HCT116 (cell line): ENCODE data around the gene EXOC4. TPM values are rescaled to one million over a fixed set of nuclear protein-coding genes. Genes with fewer than 3 reads are reported as not detected.

ENCODE experiments used
- ATAC-seq: fragments of 200-7000 bp; cut with Tn5 transposase; 2 replicates; pipeline ENCODE4 v1.9.1; 2020; ENCODE audit warnings: mild to moderate bottlenecking, moderate library complexity
- BruUV-seq: library from RNA; stranded (reverse); fragments of 400-500 nt; replicated peaks from 2 replicates; lab custom pipeline; 2021; lab: Mats Ljungman, UMichigan
- CTCF ChIA-PET: fragments of 300-600 bp; sonication (Branson Sonifier 250); formaldehyde crosslinking; loops from one replicate; lab custom pipeline; 2021; ENCODE audit warnings: antibody characterized with exemption; lab: Charles Lee
- POLR2A ChIA-PET: fragments of 300-600, 350-600 bp; sonication (Branson Sonifier 250); formaldehyde crosslinking; loops from one replicate; lab custom pipeline; 2021; ENCODE audit warnings: antibody characterized with exemption; lab: Charles Lee
- RAD21 ChIA-PET, 2 experiments: fragments of 300-600 bp; sonication (Branson Sonifier 250); formaldehyde crosslinking; loops; one replicate each; lab custom pipeline; 2023; ENCODE audit warnings: low total read pairs in 2 of 2; ENCODE audit not compliant: uncharacterized antibody in 2 of 2, unreplicated experiment in 2 of 2, low non-redundant PET in 1 of 2; lab: Charles Lee
- DNase-seq: peaks from one replicate; pipeline ENCODE4 v3.0.0-alpha.2; 2010; ENCODE audit warnings: low read depth, low spot score
- H2AFZ ChIP-seq: fragments of 200-600 bp; shearing (Covaris generic), sonication (generic); 2 replicates; pipeline ENCODE4 v1.6.1; 2017; ENCODE audit warnings: low read depth, mixed run types, mixed read lengths, antibody characterized with exemption, low read length; ENCODE audit not compliant: poor library complexity, severe bottlenecking
- H3K27ac ChIP-seq: 2 replicates; pipeline ENCODE4 v1.5.1; 2012; ENCODE audit warnings: low read depth, low read length
- H3K27me3 ChIP-seq: fragments of 200-600 bp; sonication (generic); 2 replicates; pipeline ENCODE4 v1.6.1; 2016; ENCODE audit warnings: mixed run types, low read length, mixed read lengths; ENCODE audit not compliant: insufficient read depth
- H3K36me3 ChIP-seq, 2 experiments: fragments of 200-500 bp in 1 of 2; fragments of 200-600 bp in 1 of 2; sonication (Bioruptor generic) in 1 of 2; sonication (generic) in 1 of 2; 2 replicates each; pipeline versions ENCODE4 v1.5.1 to v1.6.1; 2014 to 2016; ENCODE audit warnings: low read length in 2 of 2, inconsistent platforms in 1 of 2, mixed read lengths in 1 of 2, mixed run types in 1 of 2; ENCODE audit not compliant: insufficient read depth in 2 of 2, control insufficient read depth in 1 of 2
- H3K4me1 ChIP-seq, 2 experiments: fragments of 200-600 bp in 1 of 2; sonication (generic) in 1 of 2; 2 replicates each; pipeline versions ENCODE4 v1.5.1 to v1.6.1; 2012 to 2017; ENCODE audit warnings: low read length in 2 of 2, inconsistent platforms in 1 of 2, mild to moderate bottlenecking in 1 of 2, mixed read lengths in 1 of 2, mixed run types in 1 of 2, moderate library complexity in 1 of 2; ENCODE audit not compliant: insufficient read depth in 2 of 2, control insufficient read depth in 1 of 2
- H3K4me2 ChIP-seq: fragments of 200-600 bp; sonication (generic); 2 replicates; pipeline ENCODE4 v1.6.1; 2017; ENCODE audit warnings: mixed run types, low read length, mixed read lengths
- H3K4me3 ChIP-seq, 2 experiments: fragments of 200-600 bp in 1 of 2; sonication (generic) in 1 of 2; replicated peaks in 1 of 2; 2 replicates each; pipeline ENCODE4 v1.5.1; 2011 to 2016; ENCODE audit warnings: low read length in 2 of 2, control low read depth in 1 of 2, low read depth in 1 of 2, mild to moderate bottlenecking in 1 of 2, mixed read lengths in 1 of 2, mixed run types in 1 of 2
- H3K79me2 ChIP-seq: fragments of 200-600 bp; sonication (generic); 2 replicates; pipeline ENCODE4 v1.6.1; 2017; ENCODE audit warnings: mild to moderate bottlenecking, mixed run types, low read length, moderate library complexity, mixed read lengths; ENCODE audit not compliant: insufficient read depth
- H3K9ac ChIP-seq: fragments of 200-600 bp; sonication (generic); 2 replicates; pipeline ENCODE4 v1.6.1; 2016; ENCODE audit warnings: low read length, mixed read lengths
- H3K9me2 ChIP-seq: fragments of 200-600 bp; sonication (generic), shearing (Covaris generic); 2 replicates; pipeline ENCODE4 v1.6.1; 2017; ENCODE audit warnings: mixed run types, mild to moderate bottlenecking, moderate library complexity; ENCODE audit not compliant: insufficient read depth
- H3K9me3 ChIP-seq, 2 experiments: fragments of 200-500 bp in 1 of 2; fragments of 200-600 bp in 1 of 2; sonication (Bioruptor generic) in 1 of 2; sonication (generic) in 1 of 2; 2 replicates each; pipeline ENCODE4 v1.6.1; 2014 to 2017; ENCODE audit warnings: low read length in 2 of 2, mixed read lengths in 2 of 2, inconsistent platforms in 1 of 2, low read depth in 1 of 2, mild to moderate bottlenecking in 1 of 2, mixed run types in 1 of 2, moderate library complexity in 1 of 2; ENCODE audit not compliant: control insufficient read depth in 1 of 2, insufficient read depth in 1 of 2
- H4K20me1 ChIP-seq: fragments of 200-600 bp; sonication (generic), shearing (Covaris generic); 2 replicates; pipeline ENCODE4 v1.6.1; 2017; ENCODE audit warnings: mixed run types, mild to moderate bottlenecking, moderate library complexity; ENCODE audit not compliant: insufficient read depth
- CBX3 ChIP-seq: IDR thresholded peaks from 2 replicates; pipeline ENCODE4 v1.6.1; 2012; ENCODE audit warnings: low read depth
- CTCF ChIP-seq, 3 experiments: fragments of 200-600 bp in 1 of 3; sonication (generic) in 1 of 3; IDR thresholded peaks in 2 of 3; conservative IDR thresholded peaks in 1 of 3; 2 replicates each; pipeline ENCODE4 v1.5.1; 2012 to 2017; ENCODE audit warnings: low read depth in 2 of 3, low read length in 2 of 3, antibody characterized with exemption in 1 of 3, borderline replicate concordance in 1 of 3, control low read depth in 1 of 3, mild to moderate bottlenecking in 1 of 3, mixed read lengths in 1 of 3, mixed run types in 1 of 3, moderate library complexity in 1 of 3; ENCODE audit not compliant: insufficient read depth in 1 of 3
- EGR1 ChIP-seq: IDR thresholded peaks from 2 replicates; pipeline ENCODE4 v1.6.1; 2012; ENCODE audit warnings: low read depth
- ELF1 ChIP-seq: IDR thresholded peaks from 2 replicates; pipeline ENCODE4 v1.6.1; 2012; ENCODE audit warnings: low read depth, borderline replicate concordance
- EZH2 ChIP-seq: fragments of 200-600 bp; sonication (generic); IDR thresholded peaks from 2 replicates; pipeline ENCODE4 v1.6.1; 2017; ENCODE audit warnings: antibody characterized with exemption, mixed run types
- POLR2A ChIP-seq: IDR thresholded peaks from 2 replicates; pipeline ENCODE4 v1.7.0; 2011; ENCODE audit warnings: borderline replicate concordance; ENCODE audit not compliant: insufficient read depth, insufficient read length; ENCODE audit errors: extremely low read depth
- POLR2AphosphoS5 ChIP-seq: IDR thresholded peaks from 2 replicates; pipeline ENCODE4 v1.6.1; 2011; ENCODE audit warnings: mild to moderate bottlenecking, low read depth, low read length, moderate library complexity
- RAD21 ChIP-seq: IDR thresholded peaks from 2 replicates; pipeline ENCODE4 v1.6.1; 2012; ENCODE audit warnings: low read depth, mild to moderate bottlenecking
- REST ChIP-seq: IDR thresholded peaks from 2 replicates; pipeline ENCODE4 v1.6.1; 2012; ENCODE audit warnings: low read depth
- SRF ChIP-seq: IDR thresholded peaks from 2 replicates; pipeline ENCODE4 v1.6.1; 2012; ENCODE audit warnings: low read depth
- TCF7L2 ChIP-seq: IDR thresholded peaks from 2 replicates; pipeline ENCODE4 v1.7.0; 2011; ENCODE audit warnings: borderline replicate concordance, inconsistent platforms; ENCODE audit not compliant: insufficient read depth, insufficient read length; ENCODE audit errors: extremely low read depth
- YY1 ChIP-seq: IDR thresholded peaks from 2 replicates; pipeline ENCODE4 v1.6.1; 2011; ENCODE audit warnings: low read length, low read depth, moderate library complexity, mild to moderate bottlenecking; ENCODE audit not compliant: insufficient replicate concordance; ENCODE audit errors: extremely low read depth
- ZBTB33 ChIP-seq: IDR thresholded peaks from 2 replicates; pipeline ENCODE4 v1.6.1; 2011; ENCODE audit warnings: mild to moderate bottlenecking, low read length, moderate library complexity; ENCODE audit not compliant: insufficient replicate concordance; ENCODE audit errors: extremely low read depth
- ZFX ChIP-seq: fragments of 450-650 bp; IDR thresholded peaks from 2 replicates; pipeline ENCODE4 v1.6.1; 2017
- ZNF274 ChIP-seq: fragments of 200-500 bp; sonication (Bioruptor generic); IDR thresholded peaks from 2 replicates; pipeline ENCODE4 v1.6.1; 2014; ENCODE audit warnings: mild to moderate bottlenecking, low read depth, low read length, inconsistent platforms
- intact Hi-C: fragments of 100-400 bp; cut with micrococcal nuclease; formaldehyde crosslinking; loops from 2 replicates; pipeline ENCODE4 v1.10.0; 2022
- total RNA-seq: library from RNA; stranded (reverse); gene quantifications from one replicate; pipeline ENCODE4 v1.2.1, GENCODE V29; 2021; ENCODE audit not compliant: unreplicated experiment

EXOC4 gene
- total RNA-seq, 1 experiment from 2014 or later = 40.3 TPM

GRCh38 chr7:133248901-133249300 lies 4.0 kb upstream of the EXOC4 start:
- Histone ChIP-seq H3K4me1 (peaks cover under 1 to 5% of the 10 kb centered on the region in 2 experiments; a peak in 1 of 4 replicates), H3K4me3 (no peak overlapping the region), H2AFZ (no peak overlapping the region), H3K36me3 (no peaks in the 10 kb centered on the region), H3K9me2 (no peaks in the 10 kb centered on the region), H3K9ac (no peak overlapping the region), H3K27me3 (no peaks in the 10 kb centered on the region), H3K79me2 (peaks cover 8% of the 10 kb centered on the region), H3K27ac (no peak overlapping the region), H4K20me1 (no peaks in the 10 kb centered on the region), H3K4me2 (no peak overlapping the region), H3K9me3 (no peaks in the 10 kb centered on the region)
- ChIA-PET CTCF (no interaction called here), RAD21 (no interaction called here), POLR2A (no interaction called here)
- no peak for TF ChIP-seq EZH2
- TF ChIP-seq CTCF (IDR thresholded peaks at IDR 0.05 in 2 of 3, conservative IDR thresholded peaks at IDR 0.05 in 1 of 3; ENCODE audit: borderline replicate concordance in 1 of 3, insufficient read depth in 1 of 3, low read depth in 2 of 3, low read length in 2 of 3) = no peak
- TF ChIP-seq ELF1 = no peak
- TF ChIP-seq ZBTB33 = no peak
- TF ChIP-seq CBX3 = no peak
- no peak for TF ChIP-seq ZNF274
- TF ChIP-seq POLR2AphosphoS5 = no peak
- TF ChIP-seq EGR1 = no peak
- TF ChIP-seq ZFX = no peak
- TF ChIP-seq REST = no peak
- no peak for TF ChIP-seq SRF
- no peak for TF ChIP-seq POLR2A
- TF ChIP-seq YY1 = no peak
- no peak for TF ChIP-seq RAD21
- TF ChIP-seq TCF7L2 = no peak
- DNase-seq = no peak
- ATAC-seq = no peak
- intact Hi-C loops = no loop called here
- no TSS peak for BruUV-seq
